ENCODE measurements around the gene ZNF236. TPM values are rescaled to one million over a fixed set of nuclear protein-coding genes. Genes with fewer than 3 reads are reported as not detected.

The ZNF236 gene
- total and polyA plus RNA-seq, 2 experiments from 2014 or later: 7.4 to 8.2 TPM

- Histone ChIP-seq H3K36me3 (replicated peaks; ENCODE audit: insufficient read depth, low read depth) (no peaks in the 10 kb centered on the region), H3K9me2 (replicated peaks; ENCODE audit: insufficient read depth) (no peaks in the 10 kb centered on the region), H2AFZ (no peak overlapping the region), H3K27ac (no peak overlapping the region), H4K20me1 (ENCODE audit: insufficient read depth, poor library complexity, severe bottlenecking) (no peaks in the 10 kb centered on the region), H3K27me3 (no peaks in the 10 kb centered on the region), H3K79me2 (no peaks in the 10 kb centered on the region), H3K4me3 (no peak overlapping the region), H3K9me3 (ENCODE audit: low read depth) (no peaks in the 10 kb centered on the region), H3K4me2 (no peak overlapping the region), H3K4me1 (ENCODE audit: insufficient read depth) (no peaks in the 10 kb centered on the region)
- 75% methylated on average over 12 of the region's 12 CpGs for WGBS (ENCODE audit: low lambda C conversion rate, missing lambda C conversion rate)
- TF ChIP-seq EZH2phosphoT487 (IDR thresholded peaks at IDR 0.05; ENCODE audit: low read depth, severe bottlenecking, unreplicated experiment): no peak
- no peak for TF ChIP-seq EZH2 (IDR thresholded peaks at IDR 0.05; ENCODE audit: borderline replicate concordance)
- no peak for TF ChIP-seq CTCF (IDR thresholded peaks at IDR 0.05; ENCODE audit: poor library complexity)
- DNase-seq (ENCODE audit: low spot score): no peak
Measured at GRCh38 chr18:77007251-77007650, 184.9 kb downstream of the ZNF236 start.

- Histone ChIP-seq H3K79me2 (no peaks in the 10 kb centered on the region), H3K9me2 (replicated peaks; ENCODE audit: insufficient read depth) (no peaks in the 10 kb centered on the region), H3K36me3 (replicated peaks; ENCODE audit: insufficient read depth, low read depth) (no peaks in the 10 kb centered on the region), H3K9me3 (ENCODE audit: low read depth) (no peaks in the 10 kb centered on the region), H3K4me1 (ENCODE audit: insufficient read depth) (no peaks in the 10 kb centered on the region), H4K20me1 (ENCODE audit: insufficient read depth, poor library complexity, severe bottlenecking) (no peaks in the 10 kb centered on the region), H3K27ac (no peak overlapping the region), H3K27me3 (no peaks in the 10 kb centered on the region), H3K4me3 (no peak overlapping the region), H2AFZ (no peak overlapping the region), H3K4me2 (no peak overlapping the region)
- WGBS (ENCODE audit: low lambda C conversion rate, missing lambda C conversion rate): 93% methylated on average over 13 of the region's 13 CpGs
- no peak for DNase-seq (ENCODE audit: low spot score)
- TF ChIP-seq CTCF (IDR thresholded peaks at IDR 0.05; ENCODE audit: poor library complexity) (no peak), EZH2phosphoT487 (IDR thresholded peaks at IDR 0.05; ENCODE audit: low read depth, severe bottlenecking, unreplicated experiment) (no peak), EZH2 (IDR thresholded peaks at IDR 0.05; ENCODE audit: borderline replicate concordance) (no peak)
Measured at GRCh38 chr18:77008006-77008405, 185.6 kb downstream of the ZNF236 start.

- no peaks in the 10 kb centered on the region for H3K27me3 ChIP-seq
- no peaks in the 10 kb centered on the region for H3K9me2 ChIP-seq (replicated peaks; ENCODE audit: insufficient read depth)
- TF ChIP-seq EZH2 (IDR thresholded peaks at IDR 0.05; ENCODE audit: borderline replicate concordance) (no peak), CTCF (IDR thresholded peaks at IDR 0.05; ENCODE audit: poor library complexity) (no peak), EZH2phosphoT487 (IDR thresholded peaks at IDR 0.05; ENCODE audit: low read depth, severe bottlenecking, unreplicated experiment) (no peak)
- no peak overlapping the region for H3K4me2 ChIP-seq
- 93% methylated on average over 23 of the region's 23 CpGs for WGBS (ENCODE audit: low lambda C conversion rate, missing lambda C conversion rate)
- H3K4me3 ChIP-seq: no peak overlapping the region
- H3K9me3 ChIP-seq (ENCODE audit: low read depth): no peaks in the 10 kb centered on the region
- DNase-seq (ENCODE audit: low spot score): no peak
- no peak overlapping the region for H2AFZ ChIP-seq
- no peaks in the 10 kb centered on the region for H3K36me3 ChIP-seq (replicated peaks; ENCODE audit: insufficient read depth, low read depth)
- no peaks in the 10 kb centered on the region for H3K79me2 ChIP-seq
- H3K4me1 ChIP-seq (ENCODE audit: insufficient read depth): no peaks in the 10 kb centered on the region
- H3K27ac ChIP-seq: no peak overlapping the region
- H4K20me1 ChIP-seq (ENCODE audit: insufficient read depth, poor library complexity, severe bottlenecking): no peaks in the 10 kb centered on the region
Measured at GRCh38 chr18:77008576-77009315, 186.4 kb downstream of the ZNF236 start.
